Thyroid gland (tissue), 4 donors: Measurements from ENCODE around the gene NFIB.

Source experiments
- POLR2A ChIP-seq, 2 donors: fragments of 450-650 bp; IDR thresholded peaks; one replicate each; pipeline ENCODE4 v1.6.1; 2017; ENCODE audit warnings: antibody characterized with exemption in 2 of 2, mild to moderate bottlenecking in 2 of 2, moderate library complexity in 1 of 2
- TF ChIP-seq, protein P1 (sequence below), 6 experiments: fragments of 200-600 bp in 3 of 6; fragments of 450-650 bp in 3 of 6; sonication (generic) in 3 of 6; IDR thresholded peaks; one replicate each; pipeline ENCODE4 v1.5.1; 2016 to 2019; ENCODE audit warnings: antibody characterized with exemption in 6 of 6, mild to moderate bottlenecking in 2 of 6, inconsistent platforms in 1 of 6, moderate library complexity in 1 of 6

DNA sequence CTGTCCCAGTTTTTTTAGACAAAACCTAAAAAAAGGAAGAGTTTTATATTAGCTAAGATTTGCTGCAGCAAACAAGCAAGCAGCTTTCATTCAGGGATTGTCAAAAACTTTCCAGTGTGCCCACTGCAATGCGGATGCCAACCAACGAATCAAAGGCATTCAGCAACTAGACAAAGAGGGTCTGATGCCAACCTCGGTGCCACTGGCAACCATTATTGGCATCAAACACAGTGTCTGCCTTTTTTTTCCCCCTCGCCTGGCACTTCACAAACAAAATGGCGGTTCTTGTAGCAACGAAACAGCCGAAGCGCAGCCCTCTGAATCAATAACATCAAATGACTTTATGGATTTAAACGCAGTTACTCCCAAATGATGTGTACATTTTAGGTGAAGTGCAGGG lies 10.4 kb downstream of the NFIB start:
- TF ChIP-seq, protein P1, sequence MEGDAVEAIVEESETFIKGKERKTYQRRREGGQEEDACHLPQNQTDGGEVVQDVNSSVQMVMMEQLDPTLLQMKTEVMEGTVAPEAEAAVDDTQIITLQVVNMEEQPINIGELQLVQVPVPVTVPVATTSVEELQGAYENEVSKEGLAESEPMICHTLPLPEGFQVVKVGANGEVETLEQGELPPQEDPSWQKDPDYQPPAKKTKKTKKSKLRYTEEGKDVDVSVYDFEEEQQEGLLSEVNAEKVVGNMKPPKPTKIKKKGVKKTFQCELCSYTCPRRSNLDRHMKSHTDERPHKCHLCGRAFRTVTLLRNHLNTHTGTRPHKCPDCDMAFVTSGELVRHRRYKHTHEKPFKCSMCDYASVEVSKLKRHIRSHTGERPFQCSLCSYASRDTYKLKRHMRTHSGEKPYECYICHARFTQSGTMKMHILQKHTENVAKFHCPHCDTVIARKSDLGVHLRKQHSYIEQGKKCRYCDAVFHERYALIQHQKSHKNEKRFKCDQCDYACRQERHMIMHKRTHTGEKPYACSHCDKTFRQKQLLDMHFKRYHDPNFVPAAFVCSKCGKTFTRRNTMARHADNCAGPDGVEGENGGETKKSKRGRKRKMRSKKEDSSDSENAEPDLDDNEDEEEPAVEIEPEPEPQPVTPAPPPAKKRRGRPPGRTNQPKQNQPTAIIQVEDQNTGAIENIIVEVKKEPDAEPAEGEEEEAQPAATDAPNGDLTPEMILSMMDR (IDR thresholded peaks at IDR 0.05): no peak
- TF ChIP-seq POLR2A (IDR thresholded peaks at IDR 0.05): no peak
